PC-3 (cell line): Measurements from ENCODE around the gene CRTC2. TPM values are rescaled to one million over a fixed set of nuclear protein-coding genes. Genes with fewer than 3 reads are reported as not detected.
A peak's percentile ranks its signal among the peaks of the same experiment; 100 is the strongest.

Source experiments
- ATAC-seq: fragments of 200-7000 bp; cut with Tn5 transposase; 2 replicates; pipeline ENCODE4 v1.9.1; 2020; ENCODE audit warnings: mild to moderate bottlenecking, moderate library complexity
- BruUV-seq: library from RNA; stranded (reverse); fragments of 400-500 nt; replicated peaks from 2 replicates; lab custom pipeline; 2021; lab: Mats Ljungman, UMichigan
- CTCF ChIA-PET: fragments of 300-600 bp; sonication (Branson Sonifier 250); formaldehyde crosslinking; loops from one replicate; lab custom pipeline; 2022; ENCODE audit warnings: antibody characterized with exemption; lab: Charles Lee
- POLR2A ChIA-PET: fragments of 300-600 bp; sonication (Branson Sonifier 250); formaldehyde crosslinking; loops from one replicate; lab custom pipeline; 2022; ENCODE audit warnings: antibody characterized with exemption; ENCODE audit not compliant: unreplicated experiment; lab: Charles Lee
- DNase-seq: peaks from one replicate; pipeline ENCODE4 v3.0.0-alpha.2; 2015
- H2AFZ ChIP-seq: fragments of 300-600 bp; sonication (generic); 2 replicates; pipeline ENCODE4 v1.6.0; 2016; ENCODE audit warnings: antibody characterized with exemption, low read length
- H3F3A ChIP-seq: fragments of 300-600 bp; sonication (generic); one replicate; pipeline ENCODE4 v1.6.0; 2017; ENCODE audit warnings: antibody characterized with exemption, low read length, control low read depth, mild to moderate bottlenecking; ENCODE audit not compliant: unreplicated experiment
- H3K27ac ChIP-seq: fragments of 300-600 bp; sonication (generic); 2 replicates; pipeline ENCODE4 v1.5.1; 2016; ENCODE audit warnings: mild to moderate bottlenecking, low read length
- H3K27me3 ChIP-seq: fragments of 300-600 bp; sonication (generic); 2 replicates; pipeline ENCODE4 v1.6.1; 2016; ENCODE audit warnings: low read length, mixed read lengths
- H3K36me3 ChIP-seq: fragments of 300-600 bp; sonication (generic); 2 replicates; pipeline ENCODE4 v1.6.1; 2016; ENCODE audit warnings: low read depth, mixed run types, low read length, mixed read lengths
- H3K4me1 ChIP-seq: fragments of 300-600 bp; sonication (generic); 2 replicates; pipeline ENCODE4 v1.5.1; 2016; ENCODE audit warnings: low read length; ENCODE audit not compliant: insufficient read depth
- H3K4me2 ChIP-seq: fragments of 300-600 bp; sonication (generic); 2 replicates; pipeline ENCODE4 v1.6.0; 2016; ENCODE audit warnings: low read length
- H3K4me3 ChIP-seq: fragments of 300-600 bp; sonication (generic); 2 replicates; pipeline ENCODE4 v1.5.1; 2016; ENCODE audit warnings: mild to moderate bottlenecking, low read length, mixed read lengths
- H3K79me2 ChIP-seq: fragments of 300-600 bp; sonication (generic); 2 replicates; pipeline ENCODE4 v1.6.1; 2017; ENCODE audit warnings: low read length, mixed read lengths
- H3K9ac ChIP-seq: fragments of 300-600 bp; sonication (generic); 2 replicates; pipeline ENCODE4 v1.6.0; 2016; ENCODE audit warnings: mild to moderate bottlenecking, low read length
- H3K9me2 ChIP-seq: fragments of 300-600 bp; sonication (generic); replicated peaks from 2 replicates; pipeline ENCODE4 v1.6.1; 2016; ENCODE audit warnings: mixed run types, low read length, mixed read lengths
- H3K9me3 ChIP-seq: fragments of 300-600 bp; sonication (generic); 2 replicates; pipeline ENCODE4 v1.6.1; 2016; ENCODE audit warnings: low read length, mixed read lengths
- H4K20me1 ChIP-seq: fragments of 300-600 bp; sonication (generic); 2 replicates; pipeline ENCODE4 v1.6.1; 2016; ENCODE audit warnings: low read length, mixed read lengths
- EZH2 ChIP-seq: fragments of 300-600 bp; sonication (generic); IDR thresholded peaks from one replicate; pipeline ENCODE4 v1.6.1; 2017; ENCODE audit warnings: antibody characterized with exemption, mild to moderate bottlenecking, low read length; ENCODE audit not compliant: unreplicated experiment
- EZH2phosphoT487 ChIP-seq: fragments of 300-600 bp; sonication (generic); IDR thresholded peaks from 2 replicates; pipeline ENCODE4 v1.6.1; 2018; ENCODE audit warnings: mild to moderate bottlenecking, antibody characterized with exemption, low read length, borderline replicate concordance
- intact Hi-C: fragments of 100-400 bp; cut with micrococcal nuclease; formaldehyde crosslinking; loops from 2 replicates; pipeline ENCODE4 v1.9.0; 2023
- total RNA-seq: library from RNA; depleted of rRNA; stranded (reverse); fragments of >200 nt; gene quantifications from 2 replicates; pipeline ENCODE4 v1.2.3, GENCODE V29; 2014
- TF ChIP-seq, protein P1 (sequence below): fragments of 300-600 bp; sonication (generic); conservative IDR thresholded peaks from 2 replicates; pipeline ENCODE4 v1.5.1; 2017; ENCODE audit warnings: antibody characterized with exemption, low read depth, mild to moderate bottlenecking, low read length

Gene CRTC2
- total RNA-seq, 1 experiment from 2014 or later, result 21.0 TPM

DNA sequence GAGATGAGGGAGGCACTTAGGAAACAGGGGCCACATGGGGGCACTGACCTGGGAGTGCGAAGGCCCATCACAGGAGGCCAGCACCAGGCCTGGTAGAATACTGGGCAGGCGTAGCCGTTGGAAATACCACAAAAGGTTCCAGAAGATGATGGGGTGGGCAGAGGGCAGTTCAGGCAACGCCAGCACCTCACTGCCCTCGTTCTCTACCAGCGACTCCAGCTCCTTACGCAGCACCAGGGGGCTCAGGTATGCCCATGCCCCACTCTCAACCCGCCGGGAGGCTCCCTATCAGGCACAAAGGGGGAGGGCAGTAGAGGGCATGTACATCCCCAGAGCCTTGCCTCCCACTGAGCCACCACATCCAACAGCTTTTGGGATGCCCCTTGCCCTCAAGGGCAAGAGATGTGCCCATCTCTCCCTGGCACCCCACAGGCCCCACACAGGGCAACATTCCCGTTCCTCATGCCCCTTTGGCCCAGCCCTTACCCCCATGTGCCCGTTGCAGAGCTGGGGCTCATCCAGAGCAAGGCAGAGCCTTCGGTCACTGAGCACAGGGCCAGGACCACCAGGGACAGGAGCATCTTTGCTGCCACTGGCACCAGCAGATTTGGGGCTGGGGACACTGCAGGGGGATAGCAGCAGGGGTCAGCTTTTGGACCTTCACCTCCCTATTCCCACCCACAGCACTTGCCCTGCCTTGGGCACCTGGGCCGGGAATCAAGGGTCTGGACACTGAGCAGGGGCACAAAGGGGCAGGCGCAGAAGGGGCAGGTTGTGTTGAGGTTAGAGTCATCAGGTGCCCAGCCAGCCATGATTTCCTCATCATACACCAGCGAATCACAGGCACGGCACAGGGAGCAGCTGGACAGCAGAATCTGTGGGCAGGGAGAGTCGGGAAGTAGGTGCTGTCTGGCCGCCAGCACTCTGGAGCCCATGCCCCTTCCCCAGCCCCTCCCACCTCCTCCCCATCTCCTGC, 26.0 kb downstream of the CRTC2 start:
- intact Hi-C loops, result no loop called here
- Histone ChIP-seq H4K20me1 (no peaks in the 10 kb centered on the region), H2AFZ (no peak overlapping the region), H3K9me2 (no peaks in the 10 kb centered on the region), H3F3A (no peaks in the 10 kb centered on the region), H3K79me2 (no peaks in the 10 kb centered on the region), H3K4me2 (no peak overlapping the region), H3K27me3 (no peaks in the 10 kb centered on the region), H3K4me3 (no peak overlapping the region), H3K27ac (no peak overlapping the region), H3K4me1 (no peaks in the 10 kb centered on the region), H3K9ac (no peak overlapping the region), H3K9me3 (no peaks in the 10 kb centered on the region), H3K36me3 (peaks cover 12% of the 10 kb centered on the region; the same call in 1 of the 2 replicates)
- BruUV-seq, result no TSS peak
- no peak for DNase-seq
- CTCF ChIA-PET, result no interaction called here
- ATAC-seq, result no peak
- POLR2A ChIA-PET, result no interaction called here
- TF ChIP-seq EZH2 (no peak), EZH2phosphoT487 (no peak)
- TF ChIP-seq, protein P1, sequence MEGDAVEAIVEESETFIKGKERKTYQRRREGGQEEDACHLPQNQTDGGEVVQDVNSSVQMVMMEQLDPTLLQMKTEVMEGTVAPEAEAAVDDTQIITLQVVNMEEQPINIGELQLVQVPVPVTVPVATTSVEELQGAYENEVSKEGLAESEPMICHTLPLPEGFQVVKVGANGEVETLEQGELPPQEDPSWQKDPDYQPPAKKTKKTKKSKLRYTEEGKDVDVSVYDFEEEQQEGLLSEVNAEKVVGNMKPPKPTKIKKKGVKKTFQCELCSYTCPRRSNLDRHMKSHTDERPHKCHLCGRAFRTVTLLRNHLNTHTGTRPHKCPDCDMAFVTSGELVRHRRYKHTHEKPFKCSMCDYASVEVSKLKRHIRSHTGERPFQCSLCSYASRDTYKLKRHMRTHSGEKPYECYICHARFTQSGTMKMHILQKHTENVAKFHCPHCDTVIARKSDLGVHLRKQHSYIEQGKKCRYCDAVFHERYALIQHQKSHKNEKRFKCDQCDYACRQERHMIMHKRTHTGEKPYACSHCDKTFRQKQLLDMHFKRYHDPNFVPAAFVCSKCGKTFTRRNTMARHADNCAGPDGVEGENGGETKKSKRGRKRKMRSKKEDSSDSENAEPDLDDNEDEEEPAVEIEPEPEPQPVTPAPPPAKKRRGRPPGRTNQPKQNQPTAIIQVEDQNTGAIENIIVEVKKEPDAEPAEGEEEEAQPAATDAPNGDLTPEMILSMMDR, result no peak

DNA sequence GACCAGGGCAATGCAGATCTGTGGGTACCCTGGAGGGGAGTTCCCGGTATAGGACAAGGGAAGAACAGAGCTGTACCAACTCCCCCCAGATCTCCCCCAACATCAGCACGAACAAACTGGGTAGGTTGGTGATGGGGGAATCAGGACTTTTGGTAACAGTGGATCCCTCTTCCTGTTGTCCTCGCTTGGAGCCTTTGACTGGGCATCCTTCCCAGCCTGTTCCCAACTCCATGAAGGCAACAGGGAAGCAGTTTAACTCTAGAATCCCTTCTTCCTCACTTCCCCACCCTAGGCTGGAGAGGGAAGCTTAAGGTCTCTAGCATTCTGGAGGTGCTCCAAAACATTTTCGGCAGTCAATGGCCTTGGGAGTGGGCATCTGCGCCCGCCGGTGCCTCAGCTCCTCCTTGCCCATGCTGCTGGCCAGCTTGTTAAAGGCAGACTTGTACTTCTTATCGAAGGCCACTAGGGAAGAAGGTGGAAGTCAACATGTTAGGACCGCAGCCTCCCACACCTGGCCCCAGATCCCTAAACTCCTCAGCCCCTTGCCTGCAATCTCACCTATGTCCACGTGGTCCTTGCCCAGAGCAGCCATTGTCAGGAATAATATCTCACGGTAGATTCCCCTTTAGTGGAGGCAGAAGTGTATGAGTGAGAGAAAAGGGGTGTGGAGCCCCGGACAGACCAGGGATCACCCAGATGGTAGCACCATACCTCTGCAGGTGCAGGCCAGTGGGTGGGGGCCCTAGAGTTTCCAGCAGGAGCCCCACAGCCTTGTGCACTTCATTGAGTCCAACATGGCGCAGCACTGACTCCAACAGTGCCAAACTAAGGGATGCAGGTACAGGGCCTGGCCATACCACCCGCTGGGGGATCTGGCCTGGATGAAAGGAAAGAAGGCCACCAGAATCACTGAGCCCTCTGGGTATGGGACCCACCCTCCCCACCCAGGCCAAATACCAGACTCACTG, 28.1 kb downstream of the CRTC2 start:
- POLR2A ChIA-PET, result no interaction called here
- intact Hi-C loops, result no loop called here

More for the DNA sequence above, 28.1 kb downstream of the CRTC2 start:
- no peak overlapping the region for H3K4me2 ChIP-seq
- no peaks in the 10 kb centered on the region for H3K9me2 ChIP-seq
- no peaks in the 10 kb centered on the region for H3K4me1 ChIP-seq
- no peaks in the 10 kb centered on the region for H3K27me3 ChIP-seq
- no peak for DNase-seq
- no peak overlapping the region for H2AFZ ChIP-seq
- H3K36me3 ChIP-seq, result peaks cover 4% of the 10 kb centered on the region; the same call in 1 of the 2 replicates
- TF ChIP-seq EZH2phosphoT487 (no peak), EZH2 (no peak)
- TF ChIP-seq, protein P1, result peak; percentile 15; the same call in 1 of the 2 replicates
- H3F3A ChIP-seq, result no peaks in the 10 kb centered on the region
- no peak overlapping the region for H3K27ac ChIP-seq
- no peak overlapping the region for H3K9ac ChIP-seq
- H4K20me1 ChIP-seq, result no peaks in the 10 kb centered on the region
- BruUV-seq, result TSS peak; percentile 17
- no peak overlapping the region for H3K4me3 ChIP-seq
- CTCF ChIA-PET, result no interaction called here
- ATAC-seq, result 0 out of 2 replicates have a peak, but pooled peaks have one; percentile 34
- H3K9me3 ChIP-seq, result no peaks in the 10 kb centered on the region
- H3K79me2 ChIP-seq, result no peaks in the 10 kb centered on the region
